GM21367 (cell line): ENCODE results near the gene KCNIP2.

Experiments used
- ATAC-seq: cut with Tn5 transposase; IDR thresholded peaks from one replicate; pipeline ENCODE4 v1.9.1; 2021; ENCODE audit not compliant: unreplicated experiment

Gene KCNIP2

GRCh38 chr10:101785801-101786200, 57.8 kb downstream of the KCNIP2 start:
- no peak for ATAC-seq

GRCh38 chr10:101784558-101784957, 59.0 kb downstream of the KCNIP2 start:
- no peak for ATAC-seq

- no peak for ATAC-seq
Observed at GRCh38 chr10:101783736-101784118, 59.9 kb downstream of the KCNIP2 start.

- peak; percentile 40 for ATAC-seq
Observed at GRCh38 chr10:101782811-101783735, 60.5 kb downstream of the KCNIP2 start, which contains the start of gene NPM3. TSS of gene NPM3 (minus strand) at chr10:101783446. CDS start at chr10:101783390, 56 bp downstream.

- no peak for ATAC-seq
Observed at GRCh38 chr10:101781984-101782810, 61.4 kb downstream of the KCNIP2 start.

GRCh38 chr10:101781655-101781983, 62.0 kb downstream of the KCNIP2 start:
- no peak for ATAC-seq

- no peak for ATAC-seq
Observed at GRCh38 chr10:101780818-101781654, 62.6 kb downstream of the KCNIP2 start.

GRCh38 chr10:101780187-101780817, 63.3 kb downstream of the KCNIP2 start:
- no peak for ATAC-seq

- no peak for ATAC-seq
Observed at GRCh38 chr10:101779544-101780186, 63.9 kb downstream of the KCNIP2 start.

GRCh38 chr10:101778781-101779543, 64.6 kb downstream of the KCNIP2 start:
- no peak for ATAC-seq

- no peak for ATAC-seq
Observed at GRCh38 chr10:101778151-101778780, 65.3 kb downstream of the KCNIP2 start.

GRCh38 chr10:101777619-101778145, 65.9 kb downstream of the KCNIP2 start:
- no peak for ATAC-seq

GRCh38 chr10:101776161-101776817, 67.3 kb downstream of the KCNIP2 start:
- ATAC-seq: no peak
